ENCODE data around the gene DHX16.

DNA sequence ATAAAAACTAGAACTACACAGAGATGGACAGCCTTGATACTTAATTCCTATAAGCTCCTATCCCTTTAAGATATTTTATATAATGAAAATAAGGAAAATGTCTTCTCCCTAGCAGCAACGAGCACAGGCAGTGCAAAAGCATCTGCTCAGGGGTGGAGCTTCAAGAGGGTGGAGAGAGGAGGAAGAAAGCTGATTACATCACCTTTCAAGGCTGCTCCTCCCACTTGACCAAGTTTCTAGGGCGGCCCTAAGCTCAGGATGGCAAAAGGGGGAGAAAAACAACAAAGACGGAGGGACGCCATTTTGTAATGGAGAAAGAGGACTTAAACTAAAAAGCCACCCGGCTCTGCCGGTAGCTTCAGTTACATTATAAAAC, 58.0 kb downstream of the DHX16 start:
- no peak for TF ChIP-seq EZH2 (IDR thresholded peaks at IDR 0.05; ENCODE audit: low read depth, unreplicated experiment)
- TF ChIP-seq, protein P1, sequence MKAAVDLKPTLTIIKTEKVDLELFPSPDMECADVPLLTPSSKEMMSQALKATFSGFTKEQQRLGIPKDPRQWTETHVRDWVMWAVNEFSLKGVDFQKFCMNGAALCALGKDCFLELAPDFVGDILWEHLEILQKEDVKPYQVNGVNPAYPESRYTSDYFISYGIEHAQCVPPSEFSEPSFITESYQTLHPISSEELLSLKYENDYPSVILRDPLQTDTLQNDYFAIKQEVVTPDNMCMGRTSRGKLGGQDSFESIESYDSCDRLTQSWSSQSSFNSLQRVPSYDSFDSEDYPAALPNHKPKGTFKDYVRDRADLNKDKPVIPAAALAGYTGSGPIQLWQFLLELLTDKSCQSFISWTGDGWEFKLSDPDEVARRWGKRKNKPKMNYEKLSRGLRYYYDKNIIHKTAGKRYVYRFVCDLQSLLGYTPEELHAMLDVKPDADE (IDR thresholded peaks at IDR 0.05) = no peak

All from GM23338 (cell line).